HEK293 (cell line): ENCODE results near the gene MSMP.

Experiments used
- CTCF ChIA-PET: fragments of 350-600 bp; formaldehyde crosslinking; extraction: SDS; loops from one replicate; lab custom pipeline; 2021; ENCODE audit warnings: antibody characterized with exemption; lab: Yijun Ruan, JAX
- POLR2A ChIA-PET: fragments of 300-600 bp; formaldehyde crosslinking; extraction: SDS; loops from one replicate; lab custom pipeline; 2020; ENCODE audit warnings: antibody characterized with exemption, inconsistent platforms; lab: Yijun Ruan, JAX
- H3K27ac ChIP-seq: fragments of 200-500 bp; sonication (Bioruptor generic); 2 replicates; pipeline ENCODE4 v1.5.1; 2014; ENCODE audit warnings: low read depth, low read length, control low read depth, inconsistent platforms; ENCODE audit errors: extremely low read depth
- H3K36me3 ChIP-seq, 2 experiments: fragments of 200-500 bp in 1 of 2; sonication (Bioruptor generic) in 1 of 2; 1 replicate in 1 of 2; 2 replicates in 1 of 2; pipeline ENCODE4 v1.5.1; 2014 to 2017; ENCODE audit warnings: inconsistent platforms in 2 of 2, low read length in 2 of 2; ENCODE audit not compliant: control insufficient read depth in 2 of 2, insufficient read depth in 1 of 2
- H3K4me1 ChIP-seq: fragments of 200-500 bp; sonication (Bioruptor generic); 2 replicates; pipeline ENCODE4 v1.5.1; 2014; ENCODE audit warnings: mild to moderate bottlenecking, low read length, inconsistent platforms; ENCODE audit not compliant: control insufficient read depth, insufficient read depth
- H3K4me3 ChIP-seq: 2 replicates; pipeline ENCODE4 v1.5.1; 2011; ENCODE audit warnings: low read depth, mild to moderate bottlenecking, control low read depth, low read length, moderate library complexity
- H3K9me3 ChIP-seq: fragments of 200-500 bp; sonication (Bioruptor generic); 2 replicates; pipeline ENCODE4 v1.5.1; 2014; ENCODE audit warnings: low read depth, low read length, inconsistent platforms; ENCODE audit not compliant: control insufficient read depth, insufficient read depth
- CTCF ChIP-seq: fragments of 450-650 bp; formaldehyde crosslinking; IDR thresholded peaks from 2 replicates; pipeline ENCODE4 v1.5.1; 2016; ENCODE audit warnings: missing biosample characterization, missing genetic modification characterization
- KLF1 ChIP-seq: fragments of 450-650 bp; formaldehyde crosslinking; IDR thresholded peaks from 2 replicates; pipeline ENCODE4 v1.5.1; 2016; ENCODE audit warnings: missing biosample characterization, missing genetic modification characterization
- OVOL3 ChIP-seq: fragments of 450-650 bp; formaldehyde crosslinking; IDR thresholded peaks from 2 replicates; pipeline ENCODE4 v1.5.1; 2016; ENCODE audit warnings: missing biosample characterization, missing genetic modification characterization
- PRDM4 ChIP-seq: fragments of 450-650 bp; formaldehyde crosslinking; IDR thresholded peaks from 2 replicates; pipeline ENCODE4 v1.5.1; 2017; ENCODE audit warnings: missing biosample characterization, missing genetic modification characterization
- RBAK ChIP-seq: fragments of 450-650 bp; formaldehyde crosslinking; IDR thresholded peaks from 2 replicates; pipeline ENCODE4 v1.5.1; 2016; ENCODE audit warnings: missing biosample characterization, missing genetic modification characterization
- SCRT1 ChIP-seq: fragments of 450-650 bp; formaldehyde crosslinking; IDR thresholded peaks from 2 replicates; pipeline ENCODE4 v1.5.1; 2016; ENCODE audit warnings: missing biosample characterization, missing genetic modification characterization, borderline replicate concordance
- SP3 ChIP-seq: fragments of 450-650 bp; formaldehyde crosslinking; IDR thresholded peaks from 2 replicates; pipeline ENCODE4 v1.5.1; 2016; ENCODE audit warnings: missing biosample characterization, missing genetic modification characterization
- SP7 ChIP-seq: fragments of 450-650 bp; formaldehyde crosslinking; IDR thresholded peaks from 2 replicates; pipeline ENCODE4 v1.5.1; 2016; ENCODE audit warnings: missing biosample characterization, missing genetic modification characterization
- ZFP37 ChIP-seq: fragments of 450-650 bp; formaldehyde crosslinking; IDR thresholded peaks from 2 replicates; pipeline ENCODE4 v1.5.1; 2016; ENCODE audit warnings: missing biosample characterization, missing genetic modification characterization
- ZNF324 ChIP-seq: fragments of 450-650 bp; formaldehyde crosslinking; IDR thresholded peaks from 2 replicates; pipeline ENCODE4 v1.5.1; 2016; ENCODE audit warnings: missing biosample characterization, missing genetic modification characterization
- ZNF341 ChIP-seq: fragments of 450-650 bp; formaldehyde crosslinking; IDR thresholded peaks from 2 replicates; pipeline ENCODE4; 2016; ENCODE audit warnings: low read depth, missing biosample characterization, missing genetic modification characterization
- ZNF350 ChIP-seq: fragments of 450-650 bp; formaldehyde crosslinking; IDR thresholded peaks from 2 replicates; pipeline ENCODE4 v1.5.0; 2017; ENCODE audit warnings: missing biosample characterization, mild to moderate bottlenecking, missing genetic modification characterization
- ZNF37A ChIP-seq: fragments of 450-650 bp; IDR thresholded peaks from 2 replicates; pipeline ENCODE4 v1.5.1; 2018; ENCODE audit warnings: missing biosample characterization, missing genetic modification characterization
- ZNF548 ChIP-seq: fragments of 450-650 bp; formaldehyde crosslinking; IDR thresholded peaks from 2 replicates; pipeline ENCODE4 v1.5.1; 2016; ENCODE audit warnings: missing biosample characterization, missing genetic modification characterization
- ZNF555 ChIP-seq: fragments of 450-650 bp; formaldehyde crosslinking; conservative IDR thresholded peaks from 2 replicates; pipeline ENCODE4 v1.5.1; 2017; ENCODE audit warnings: missing biosample characterization, mild to moderate bottlenecking, missing genetic modification characterization, inconsistent platforms
- ZNF596 ChIP-seq: fragments of 450-650 bp; IDR thresholded peaks from 2 replicates; pipeline ENCODE4 v1.5.0; 2018; ENCODE audit warnings: missing biosample characterization, mild to moderate bottlenecking, missing genetic modification characterization, moderate library complexity
- ZNF600 ChIP-seq: fragments of 450-650 bp; formaldehyde crosslinking; IDR thresholded peaks from 2 replicates; pipeline ENCODE4 v1.5.1; 2016; ENCODE audit warnings: missing biosample characterization, missing genetic modification characterization
- ZNF623 ChIP-seq: fragments of 450-650 bp; formaldehyde crosslinking; IDR thresholded peaks from 2 replicates; pipeline ENCODE4 v1.5.1; 2016; ENCODE audit warnings: missing biosample characterization, missing genetic modification characterization
- ZNF654 ChIP-seq: fragments of 450-650 bp; formaldehyde crosslinking; IDR thresholded peaks from 2 replicates; pipeline ENCODE4 v1.5.1; 2016; ENCODE audit warnings: low read depth, missing biosample characterization, missing genetic modification characterization
- ZSCAN16 ChIP-seq: fragments of 450-650 bp; formaldehyde crosslinking; IDR thresholded peaks from 2 replicates; pipeline ENCODE4 v1.5.1; 2016; ENCODE audit warnings: missing biosample characterization, missing genetic modification characterization
- TF ChIP-seq, protein P1 (sequence below): fragments of 450-650 bp; formaldehyde crosslinking; IDR thresholded peaks from 2 replicates; pipeline ENCODE4 v1.5.1; 2016; ENCODE audit warnings: missing biosample characterization, missing genetic modification characterization, borderline replicate concordance
- TF ChIP-seq, protein P2 (sequence below): fragments of 450-650 bp; formaldehyde crosslinking; IDR thresholded peaks from 2 replicates; pipeline ENCODE4 v1.5.1; 2016; ENCODE audit warnings: missing biosample characterization, missing genetic modification characterization

The MSMP gene

DNA sequence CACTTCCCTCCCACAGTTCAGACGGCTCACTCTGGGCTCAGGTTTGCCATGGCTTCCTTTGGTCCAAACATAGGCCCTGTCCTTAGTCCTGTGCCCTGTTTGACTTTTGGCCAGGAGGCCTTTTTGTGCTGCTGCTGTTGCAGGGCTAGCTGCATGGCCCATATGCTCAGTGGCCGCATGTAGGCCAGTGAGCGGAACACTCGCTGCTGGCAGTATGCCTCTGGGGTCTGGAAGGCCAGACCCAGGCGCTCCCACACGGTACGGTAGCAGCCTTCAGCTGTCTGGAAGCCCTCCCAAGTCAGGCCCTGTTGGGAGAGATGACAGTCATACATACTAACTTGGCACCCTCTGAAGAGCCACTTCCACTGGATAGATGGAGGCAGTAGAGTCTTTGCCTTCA is 16.9 kb downstream of the MSMP start:
- no peak for TF ChIP-seq SCRT1 (tag by site-specific recombination)
- TF ChIP-seq ZNF324 (tag by site-specific recombination) = no peak
- TF ChIP-seq ZNF623 (tag by site-specific recombination) = no peak
- TF ChIP-seq ZNF555 = no peak
- 0 out of 2 replicates have a peak, but pooled peaks have one; percentile 13 for TF ChIP-seq ZNF600
- no peak for TF ChIP-seq RBAK
- POLR2A ChIA-PET = interaction anchor here (0.8 to 5.3 kb wide), 2 partner anchors 9 to 10 kb away, joined by 4 to 57 read pairs; partner anchors contain the start of genes GBA2 and RGP1
- Histone ChIP-seq H3K9me3 (no peaks in the 10 kb centered on the region), H3K36me3 (peaks cover 22 to 87% of the 10 kb centered on the region in 2 experiments; a peak in 2 of 3 replicates), H3K4me3 (no peak overlapping the region), H3K4me1 (peaks cover 8% of the 10 kb centered on the region), H3K27ac (no peak overlapping the region)
- CTCF ChIA-PET = interaction anchor here (0.8 to 4.6 kb wide), 8 partner anchors 8 to 91 kb away, joined by 3 to 22 read pairs (median 4); no protein-coding TSS in a partner anchor

- peaks cover 8% of the 10 kb centered on the region for H3K4me1 ChIP-seq
- peaks cover 19 to 77% of the 10 kb centered on the region in 2 experiments; a peak in 2 of 3 replicates for H3K36me3 ChIP-seq
- H3K27ac ChIP-seq = no peak overlapping the region
- H3K4me3 ChIP-seq = no peak overlapping the region
- ChIA-PET CTCF (interaction anchor here (0.6 to 4.6 kb wide), 23 partner anchors 10 to 216 kb away, joined by 3 to 51 read pairs (median 4); partner anchors contain the start of genes GBA2 and RGP1), POLR2A (interaction anchor here (1.2 to 5.3 kb wide), 3 partner anchors 11 to 76 kb away, joined by 4 to 57 read pairs (median 4); partner anchors contain the start of genes GBA2, MSMP, RGP1 and SPAG8)
- no peaks in the 10 kb centered on the region for H3K9me3 ChIP-seq
- TF ChIP-seq ZNF600 (0 out of 2 replicates have a peak, but pooled peaks have one; percentile 50), SP7 (tag by site-specific recombination) (no peak), KLF1 (tag by site-specific recombination) (no peak), ZNF654 (peak; percentile 58), CTCF (tag by site-specific recombination) (peak; percentile 54), ZFP37 (tag by site-specific recombination) (0 out of 2 replicates have a peak, but pooled peaks have one; percentile 48)
Observed at GRCh38 chr9:35736201-35736633, 17.9 kb downstream of the MSMP start.

DNA sequence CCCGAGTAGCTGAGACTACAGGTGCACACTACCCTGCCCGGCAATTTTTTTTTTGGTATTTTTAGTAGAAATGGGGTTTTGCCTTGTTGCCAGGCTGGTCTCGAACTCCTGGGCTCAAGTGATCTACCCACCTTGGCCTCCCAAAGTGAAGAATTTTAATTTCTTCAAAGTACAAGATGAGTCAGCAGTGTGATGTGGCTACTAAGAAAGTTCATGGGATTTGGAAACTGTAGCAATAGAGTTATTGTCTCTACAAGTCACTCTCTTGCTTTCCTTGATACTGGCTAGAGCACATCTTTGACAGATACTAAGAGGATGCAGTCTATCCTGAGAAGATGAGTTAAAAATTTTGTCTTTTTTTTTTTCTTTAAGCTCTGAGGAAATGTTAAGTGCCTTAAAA is 20.0 kb downstream of the MSMP start:
- Histone ChIP-seq H3K4me1 (peaks cover 10% of the 10 kb centered on the region), H3K4me3 (no peak overlapping the region), H3K27ac (no peak overlapping the region), H3K36me3 (peaks cover 16 to 61% of the 10 kb centered on the region in 2 experiments; a peak in 2 of 3 replicates), H3K9me3 (no peaks in the 10 kb centered on the region)
- POLR2A ChIA-PET = interaction anchor here (5.3 kb wide), 1 partner anchor 13 kb away, joined by 57 read pairs; the partner anchor contains the start of genes GBA2 and RGP1
- CTCF ChIA-PET = interaction anchor here (0.6 to 4.6 kb wide), 10 partner anchors 12 to 177 kb away, joined by 3 to 51 read pairs (median 4); partner anchors contain the start of genes GBA2, RGP1 and SPAAR
- TF ChIP-seq ZNF341 (tag by site-specific recombination) (no peak), ZNF37A (tag by site-specific recombination) (no peak), ZNF548 (tag by site-specific recombination) (no peak), SP3 (tag by site-specific recombination) (no peak), OVOL3 (tag by site-specific recombination) (no peak), RBAK (no peak), ZNF350 (no peak), ZNF596 (no peak), PRDM4 (tag by site-specific recombination) (no peak), ZSCAN16 (tag by site-specific recombination) (no peak), ZNF654 (no peak)
- TF ChIP-seq, protein P1, sequence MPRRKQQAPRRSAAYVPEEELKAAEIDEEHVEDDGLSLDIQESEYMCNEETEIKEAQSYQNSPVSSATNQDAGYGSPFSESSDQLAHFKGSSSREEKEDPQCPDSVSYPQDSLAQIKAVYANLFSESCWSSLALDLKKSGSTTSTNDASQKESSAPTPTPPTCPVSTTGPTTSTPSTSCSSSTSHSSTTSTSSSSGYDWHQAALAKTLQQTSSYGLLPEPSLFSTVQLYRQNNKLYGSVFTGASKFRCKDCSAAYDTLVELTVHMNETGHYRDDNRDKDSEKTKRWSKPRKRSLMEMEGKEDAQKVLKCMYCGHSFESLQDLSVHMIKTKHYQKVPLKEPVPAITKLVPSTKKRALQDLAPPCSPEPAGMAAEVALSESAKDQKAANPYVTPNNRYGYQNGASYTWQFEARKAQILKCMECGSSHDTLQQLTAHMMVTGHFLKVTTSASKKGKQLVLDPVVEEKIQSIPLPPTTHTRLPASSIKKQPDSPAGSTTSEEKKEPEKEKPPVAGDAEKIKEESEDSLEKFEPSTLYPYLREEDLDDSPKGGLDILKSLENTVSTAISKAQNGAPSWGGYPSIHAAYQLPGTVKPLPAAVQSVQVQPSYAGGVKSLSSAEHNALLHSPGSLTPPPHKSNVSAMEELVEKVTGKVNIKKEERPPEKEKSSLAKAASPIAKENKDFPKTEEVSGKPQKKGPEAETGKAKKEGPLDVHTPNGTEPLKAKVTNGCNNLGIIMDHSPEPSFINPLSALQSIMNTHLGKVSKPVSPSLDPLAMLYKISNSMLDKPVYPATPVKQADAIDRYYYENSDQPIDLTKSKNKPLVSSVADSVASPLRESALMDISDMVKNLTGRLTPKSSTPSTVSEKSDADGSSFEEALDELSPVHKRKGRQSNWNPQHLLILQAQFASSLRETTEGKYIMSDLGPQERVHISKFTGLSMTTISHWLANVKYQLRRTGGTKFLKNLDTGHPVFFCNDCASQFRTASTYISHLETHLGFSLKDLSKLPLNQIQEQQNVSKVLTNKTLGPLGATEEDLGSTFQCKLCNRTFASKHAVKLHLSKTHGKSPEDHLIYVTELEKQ (tag by site-specific recombination) = no peak
- TF ChIP-seq, protein P2, sequence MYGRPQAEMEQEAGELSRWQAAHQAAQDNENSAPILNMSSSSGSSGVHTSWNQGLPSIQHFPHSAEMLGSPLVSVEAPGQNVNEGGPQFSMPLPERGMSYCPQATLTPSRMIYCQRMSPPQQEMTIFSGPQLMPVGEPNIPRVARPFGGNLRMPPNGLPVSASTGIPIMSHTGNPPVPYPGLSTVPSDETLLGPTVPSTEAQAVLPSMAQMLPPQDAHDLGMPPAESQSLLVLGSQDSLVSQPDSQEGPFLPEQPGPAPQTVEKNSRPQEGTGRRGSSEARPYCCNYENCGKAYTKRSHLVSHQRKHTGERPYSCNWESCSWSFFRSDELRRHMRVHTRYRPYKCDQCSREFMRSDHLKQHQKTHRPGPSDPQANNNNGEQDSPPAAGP (tag by site-specific recombination) = no peak
